NCI-H2107 treated with DMSO at 0.1 percent for 48 hours (cell line): Measurements from ENCODE around the gene PLAAT2.

Experiments used
- DNase-seq: peaks from one replicate; lab custom pipeline; 2025; ENCODE audit not compliant: unreplicated experiment; lab: John Stamatoyannopoulos, UW

The PLAAT2 gene

GRCh38 chr11:63521896-63522295 lies 41.3 kb downstream of the PLAAT2 start:
- no peak for DNase-seq

DNA sequence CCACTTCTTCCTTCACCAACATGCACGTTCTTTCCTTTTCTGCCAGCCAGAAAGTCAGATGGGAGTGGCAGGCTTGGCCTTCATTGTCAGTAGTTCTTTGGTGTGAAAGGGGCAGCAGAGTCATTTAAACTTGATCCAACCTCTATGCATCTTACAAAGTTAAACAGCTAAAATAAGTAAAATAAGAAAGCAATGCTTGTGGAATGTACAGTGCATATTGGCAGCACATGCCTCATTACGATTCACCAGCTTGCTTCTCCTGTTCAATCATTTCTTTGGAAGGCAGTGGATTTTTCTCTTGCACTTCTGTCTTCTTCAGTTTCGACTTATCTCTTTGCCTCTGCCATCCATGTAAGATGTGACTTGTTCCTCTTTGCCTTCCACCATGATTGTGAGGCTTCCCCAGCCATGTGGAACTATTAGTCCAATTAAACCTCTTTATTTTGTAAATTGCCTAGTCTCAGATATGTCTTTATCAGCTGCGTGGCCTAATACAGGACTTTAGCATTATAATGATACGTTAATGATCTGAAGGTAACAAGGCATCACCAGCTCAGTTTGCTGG lies 42.5 kb downstream of the PLAAT2 start:
- DNase-seq = no peak

- no peak for DNase-seq
These were observed 44.6 kb downstream of the PLAAT2 start for GRCh38 chr11:63518548-63518947.

DNA sequence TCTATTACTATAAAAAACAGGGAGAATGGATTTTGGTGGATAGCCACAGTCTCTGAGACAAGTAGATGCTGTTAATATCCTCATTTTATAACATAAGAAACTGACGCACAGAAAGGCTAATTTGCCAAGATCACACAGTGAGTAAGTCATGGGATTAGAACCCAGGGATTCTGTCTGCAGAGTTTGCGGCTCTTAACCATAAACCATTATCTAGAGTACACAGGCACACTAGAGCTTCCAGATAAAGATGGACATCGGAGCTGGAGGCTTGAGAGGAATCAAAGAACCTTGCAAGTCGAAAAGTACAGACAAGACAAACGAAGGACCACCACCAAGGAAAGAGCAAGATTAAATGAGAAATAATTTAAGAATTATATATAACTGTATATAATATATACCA lies 46.0 kb downstream of the PLAAT2 start:
- DNase-seq = no peak

DNA sequence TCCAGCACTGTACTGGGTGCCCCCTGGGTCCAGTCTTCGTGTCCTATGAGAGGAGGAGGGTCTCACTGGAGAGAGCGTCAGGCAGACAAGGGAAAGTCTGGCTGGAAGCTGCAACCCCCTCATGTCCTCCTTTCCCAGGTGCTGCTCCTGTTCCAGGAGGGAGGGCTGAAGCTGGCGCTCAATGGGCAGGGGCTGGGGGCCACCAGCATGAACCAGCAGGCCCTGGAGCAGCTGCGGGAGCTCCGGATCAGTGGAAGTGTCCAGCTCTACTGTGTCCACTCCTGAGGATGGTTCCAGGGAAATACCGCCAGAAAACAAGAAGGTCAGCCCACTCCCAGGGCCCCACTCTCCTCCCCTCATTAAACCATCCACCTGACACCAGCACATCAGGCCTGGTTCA lies 47.1 kb downstream of the PLAAT2 start:
- no peak for DNase-seq

- DNase-seq = no peak
These were observed 50.4 kb downstream of the PLAAT2 start for GRCh38 chr11:63512816-63513215.

DNA sequence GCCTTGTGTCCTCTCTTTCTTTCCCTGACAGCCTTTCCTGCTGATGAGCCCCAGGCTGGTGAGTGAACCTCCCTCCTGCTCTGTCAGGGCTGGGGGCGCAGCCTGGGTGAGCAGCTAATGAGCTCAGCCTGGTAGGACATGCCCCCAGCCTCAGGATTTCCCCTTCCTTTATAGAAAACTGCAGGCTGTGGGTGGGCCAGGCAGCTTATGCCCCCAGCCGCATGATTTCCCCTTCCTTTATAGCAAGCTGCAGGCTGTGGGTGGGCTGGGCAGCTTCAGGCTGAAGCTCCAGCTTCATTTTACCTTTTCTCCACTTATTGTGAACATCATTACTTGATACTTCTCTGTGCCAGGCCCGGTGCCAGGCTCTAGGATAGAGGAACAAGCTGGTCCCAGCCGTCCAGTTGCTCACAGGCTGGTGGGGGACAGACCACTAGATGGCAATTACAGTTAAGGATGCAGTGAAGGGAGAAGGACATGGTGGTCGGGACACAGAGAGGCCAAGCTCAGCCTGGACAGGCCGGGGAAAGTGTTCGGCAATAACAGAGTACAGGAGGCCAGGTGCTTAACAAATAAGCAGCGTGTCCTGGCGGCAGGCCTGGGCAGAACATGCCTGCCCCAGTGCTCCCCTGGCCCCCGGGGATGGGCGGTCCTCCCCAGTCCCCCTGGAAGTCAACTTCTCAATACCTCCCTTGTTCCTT lies 52.0 kb downstream of the PLAAT2 start:
- DNase-seq = no peak

- DNase-seq = no peak
These were observed 52.7 kb downstream of the PLAAT2 start for GRCh38 chr11:63510360-63511047.

- no peak for DNase-seq
These were observed 54.4 kb downstream of the PLAAT2 start for GRCh38 chr11:63508745-63509144.

DNA sequence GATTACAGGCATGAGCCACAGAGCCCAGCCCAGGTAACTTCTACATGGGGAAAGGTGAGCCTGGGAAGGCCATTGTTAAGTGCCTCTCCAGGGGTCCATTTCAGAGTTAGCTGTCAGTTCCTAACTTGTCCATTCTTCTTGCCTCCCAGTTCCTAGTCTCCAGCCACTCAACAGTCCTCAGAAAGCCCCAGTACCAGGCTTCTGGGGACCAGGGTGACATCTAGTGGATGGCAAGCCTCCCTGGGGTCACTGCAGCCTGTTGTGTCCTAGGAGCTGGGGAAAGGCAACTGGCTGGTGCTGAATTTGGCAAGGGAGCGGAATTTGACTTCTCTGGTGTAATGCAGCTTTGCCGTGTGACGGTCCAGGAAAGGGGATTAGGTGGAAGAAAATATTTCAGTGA lies 55.2 kb downstream of the PLAAT2 start:
- no peak for DNase-seq

DNA sequence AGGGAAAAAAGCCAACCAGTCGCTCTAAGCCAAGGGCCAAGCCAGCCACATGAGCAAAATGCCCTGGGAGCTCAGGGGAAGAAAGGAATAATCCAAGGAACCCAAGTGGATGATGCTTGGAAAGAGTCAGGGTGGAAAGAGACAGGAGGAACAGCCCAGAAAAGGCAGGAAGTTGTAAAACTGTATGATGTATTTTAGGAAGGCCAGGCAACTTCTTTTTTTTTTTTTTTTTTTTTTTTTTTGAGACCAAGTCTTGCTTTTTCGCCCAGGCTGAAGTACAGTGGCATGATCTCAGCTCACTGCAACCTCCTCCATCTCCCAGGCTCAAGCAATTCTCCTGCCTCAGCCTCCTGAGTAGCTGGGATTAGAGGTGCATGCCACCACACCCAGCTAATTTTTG lies 55.7 kb downstream of the PLAAT2 start:
- DNase-seq = no peak

DNA sequence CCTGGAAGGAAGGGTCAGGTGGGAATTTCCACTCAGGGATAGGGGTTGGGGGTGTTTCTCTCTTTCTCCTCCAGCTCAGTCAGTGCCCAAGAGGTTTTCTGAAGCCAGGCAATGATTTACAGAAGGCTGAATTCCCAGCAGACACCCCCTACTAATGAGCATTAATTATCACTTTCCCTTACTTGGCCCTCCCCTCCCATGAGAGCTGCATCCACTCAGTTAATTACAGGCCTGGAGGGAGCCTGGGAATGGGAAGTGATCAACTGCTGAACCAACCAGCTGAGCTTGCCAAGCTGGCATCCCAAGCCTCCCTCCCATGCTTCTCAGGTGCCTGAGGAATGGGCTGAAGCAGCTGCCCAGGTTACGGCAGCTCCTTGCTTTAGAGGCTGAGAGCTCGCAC lies 56.3 kb downstream of the PLAAT2 start:
- DNase-seq = no peak

GRCh38 chr11:63505857-63506528 lies 57.2 kb downstream of the PLAAT2 start, which contains the start of gene LGALS12:
Gene LGALS12 (plus strand): TSS chr11:63506084. CDS start chr11:63506459, 375 bp downstream.
- DNase-seq = no peak

GRCh38 chr11:63504933-63505586 lies 58.1 kb downstream of the PLAAT2 start:
- DNase-seq = no peak

DNA sequence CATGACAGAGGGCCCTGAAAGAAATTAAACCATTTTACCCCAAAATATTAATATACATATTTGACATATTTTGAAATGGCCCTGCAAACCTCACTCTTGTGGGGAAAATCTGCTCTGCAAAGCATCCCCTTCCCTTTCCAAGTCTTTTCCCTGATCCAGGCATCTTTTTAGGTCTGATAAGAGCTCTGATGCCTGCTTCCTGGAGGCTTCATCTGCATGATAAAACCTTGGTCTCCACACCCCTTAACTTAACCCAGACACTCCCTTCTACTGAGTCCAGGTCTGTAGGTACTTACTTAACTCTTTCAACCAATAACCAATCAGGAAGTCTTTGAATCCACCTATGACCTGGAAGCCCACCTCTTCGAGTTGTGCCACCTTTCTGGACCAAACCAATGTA lies 59.1 kb downstream of the PLAAT2 start:
- no peak for DNase-seq

DNA sequence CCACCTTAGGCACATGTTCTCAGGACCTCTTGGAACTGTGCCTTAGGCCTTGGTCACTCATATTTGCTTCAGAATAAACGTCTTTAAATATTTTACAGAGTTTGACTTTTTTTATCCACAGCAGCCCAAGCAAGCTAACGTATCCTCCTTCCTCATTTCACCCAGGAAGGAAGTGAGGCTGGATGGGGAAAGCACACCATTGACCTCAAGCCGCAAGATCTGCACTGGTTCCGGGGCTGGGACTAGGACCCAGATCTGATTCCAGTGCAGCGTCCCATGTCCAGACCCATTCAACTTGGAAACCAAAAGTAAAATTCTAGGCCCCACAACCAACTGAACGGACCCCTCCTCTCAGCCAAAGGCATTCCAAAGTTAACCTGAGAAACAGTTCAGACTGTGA lies 59.7 kb downstream of the PLAAT2 start:
- no peak for DNase-seq
